ENCODE data around the gene TMEM62. TPM values are rescaled to one million over a fixed set of nuclear protein-coding genes. Genes with fewer than 3 reads are reported as not detected.

Gene TMEM62
- total RNA-seq, 1 experiment from 2014 or later, result 7.2 TPM

DNA sequence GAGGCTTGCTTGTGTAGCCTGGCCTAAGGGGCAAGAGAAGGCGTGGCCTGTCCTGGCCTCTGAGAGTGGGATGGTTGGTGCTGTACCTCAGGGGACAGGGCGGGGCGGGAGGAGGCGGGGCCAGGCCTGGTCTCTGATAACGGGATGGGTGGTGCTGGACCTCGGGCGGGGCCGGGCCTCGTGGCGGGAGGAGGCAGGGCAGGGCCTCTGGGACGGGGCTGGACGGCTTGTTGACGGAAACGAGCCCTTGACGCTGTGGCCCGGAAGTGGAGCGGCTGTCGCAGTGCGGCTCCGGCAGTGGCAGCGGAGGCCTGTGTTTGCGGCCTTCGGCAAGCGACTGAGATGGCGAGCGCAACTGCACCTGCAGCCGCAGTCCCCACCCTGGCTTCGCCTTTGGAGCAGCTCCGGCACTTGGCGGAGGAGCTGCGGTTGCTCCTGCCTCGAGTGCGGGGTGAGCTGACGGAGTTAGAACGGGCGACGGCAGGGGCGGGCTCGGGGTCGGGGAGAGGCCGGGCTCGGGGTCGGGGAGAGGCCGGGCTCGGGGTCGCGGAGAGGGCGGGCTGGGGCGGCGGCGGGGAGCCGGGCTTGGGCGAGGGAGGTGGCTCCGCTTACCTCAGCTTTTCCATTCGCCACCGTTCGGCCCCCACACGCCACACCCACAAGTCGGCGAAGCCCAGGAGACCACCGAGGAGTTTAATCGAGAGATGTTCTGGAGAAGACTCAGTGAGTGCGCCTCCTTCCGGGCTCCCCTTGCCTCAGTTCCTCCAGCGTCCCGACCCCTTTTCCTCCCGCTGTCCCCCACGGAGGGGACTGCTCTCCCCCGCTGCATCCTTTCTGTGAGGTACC is 52.0 kb downstream of the TMEM62 start, which contains the start of gene CCNDBP1:
TSS of gene CCNDBP1 (plus strand) at position 247 of the 846 bp plus-strand sequence. CDS start at position 343, 96 bp downstream.
- Histone ChIP-seq H3K18ac (ENCODE audit: insufficient read length, low read depth, low read length) (no peak within 1 kb of the TSS), H4K5ac (ENCODE audit: insufficient read length, low read depth, low read length) (no peak within 1 kb of the TSS), H3K27ac (ENCODE audit: insufficient read length, low read depth, low read length) (no peak within 1 kb of the TSS), H3K9ac (ENCODE audit: extremely low read depth, insufficient read length, low read length) (peak within 1 kb of the TSS; percentile 69), H3K14ac (ENCODE audit: insufficient read depth, low read length) (no peak within 1 kb of the TSS), H2BK15ac (ENCODE audit: low read depth, low read length) (no peak within 1 kb of the TSS), H3K9me3 (ENCODE audit: control insufficient read depth, low read depth, low read length) (no peaks in the 10 kb centered on the region), H2BK12ac (ENCODE audit: insufficient read length, low read depth, low read length) (no peak within 1 kb of the TSS), H3K23ac (ENCODE audit: insufficient read length, low read depth, low read length) (no peak within 1 kb of the TSS), H3K56ac (ENCODE audit: insufficient read length, low read depth, low read length) (no peak within 1 kb of the TSS), H3K27me3 (ENCODE audit: insufficient read depth, low read length) (no peaks in the 10 kb centered on the region), H3T11ph (ENCODE audit: low read length) (no peak within 1 kb of the TSS), H3K79me1 (ENCODE audit: insufficient read depth, low read depth, low read length, poor library complexity, severe bottlenecking) (no peaks in the 10 kb centered on the region), H2AFZ (ENCODE audit: low read length) (peak within 1 kb of the TSS; percentile 14), H3K4me2 (ENCODE audit: insufficient read depth, insufficient read length, low read length) (peak within 1 kb of the TSS; percentile 99), H4K8ac (replicated peaks; ENCODE audit: insufficient read length, low read depth, low read length) (no peak within 1 kb of the TSS), H3K4ac (ENCODE audit: low read depth, low read length) (no peak within 1 kb of the TSS), H2BK20ac (ENCODE audit: low read depth, low read length, poor library complexity, severe bottlenecking) (no peak within 1 kb of the TSS), H3K79me2 (ENCODE audit: insufficient read depth, low read length) (no peaks in the 10 kb centered on the region), H3K4me1 (ENCODE audit: insufficient read depth, low read length) (no peaks in the 10 kb centered on the region; the same call in 1 of the 2 replicates), H4K91ac (ENCODE audit: insufficient read length, low read depth, low read length) (no peak within 1 kb of the TSS), H3K23me2 (ENCODE audit: insufficient read length, low read depth, low read length, poor library complexity, severe bottlenecking) (peaks cover 5% of the 10 kb centered on the region), H2BK5ac (ENCODE audit: insufficient read length, low read length) (no peak within 1 kb of the TSS), H2BK120ac (ENCODE audit: low read depth, low read length, poor library complexity, severe bottlenecking) (no peak within 1 kb of the TSS), H4K20me1 (ENCODE audit: control insufficient read depth, insufficient read depth, insufficient read length) (no peaks in the 10 kb centered on the region), H2AK5ac (ENCODE audit: insufficient read length, low read length) (no peak within 1 kb of the TSS)
- Mint-ChIP-seq H3K27ac (peak within 1 kb of the TSS; percentile 83 to 91 (median 85); a peak in 6 of 7 replicates), H3K4me1 (peaks cover 7 to 13% of the 10 kb centered on the region in 2 experiments), H3K4me3 (peak within 1 kb of the TSS; percentile 92 to 96), H3K27me3 (ENCODE audit: low read depth) (no peaks in the 10 kb centered on the region), H3K9me3 (no peaks in the 10 kb centered on the region), H3K36me3 (ENCODE audit: insufficient read depth in 1 of 3, low read depth in 3 of 3) (peaks cover 0 to 11% (median 6%) of the 10 kb centered on the region in 3 experiments; a peak in 4 of 7 replicates)
- TF ChIP-seq, protein P1, sequence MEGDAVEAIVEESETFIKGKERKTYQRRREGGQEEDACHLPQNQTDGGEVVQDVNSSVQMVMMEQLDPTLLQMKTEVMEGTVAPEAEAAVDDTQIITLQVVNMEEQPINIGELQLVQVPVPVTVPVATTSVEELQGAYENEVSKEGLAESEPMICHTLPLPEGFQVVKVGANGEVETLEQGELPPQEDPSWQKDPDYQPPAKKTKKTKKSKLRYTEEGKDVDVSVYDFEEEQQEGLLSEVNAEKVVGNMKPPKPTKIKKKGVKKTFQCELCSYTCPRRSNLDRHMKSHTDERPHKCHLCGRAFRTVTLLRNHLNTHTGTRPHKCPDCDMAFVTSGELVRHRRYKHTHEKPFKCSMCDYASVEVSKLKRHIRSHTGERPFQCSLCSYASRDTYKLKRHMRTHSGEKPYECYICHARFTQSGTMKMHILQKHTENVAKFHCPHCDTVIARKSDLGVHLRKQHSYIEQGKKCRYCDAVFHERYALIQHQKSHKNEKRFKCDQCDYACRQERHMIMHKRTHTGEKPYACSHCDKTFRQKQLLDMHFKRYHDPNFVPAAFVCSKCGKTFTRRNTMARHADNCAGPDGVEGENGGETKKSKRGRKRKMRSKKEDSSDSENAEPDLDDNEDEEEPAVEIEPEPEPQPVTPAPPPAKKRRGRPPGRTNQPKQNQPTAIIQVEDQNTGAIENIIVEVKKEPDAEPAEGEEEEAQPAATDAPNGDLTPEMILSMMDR (conservative IDR thresholded peaks at IDR 0.05), result peak; percentile 73
- WGBS (ENCODE audit: extremely low coverage, insufficient read length, low lambda C conversion rate), result no CpG with 5 or more reads among the region's 69 CpGs
- peak; percentile 99 for DNase-seq

Data from H9 (cell line).